ENCODE measurements around the gene ZSCAN10.

Gene ZSCAN10

DNA sequence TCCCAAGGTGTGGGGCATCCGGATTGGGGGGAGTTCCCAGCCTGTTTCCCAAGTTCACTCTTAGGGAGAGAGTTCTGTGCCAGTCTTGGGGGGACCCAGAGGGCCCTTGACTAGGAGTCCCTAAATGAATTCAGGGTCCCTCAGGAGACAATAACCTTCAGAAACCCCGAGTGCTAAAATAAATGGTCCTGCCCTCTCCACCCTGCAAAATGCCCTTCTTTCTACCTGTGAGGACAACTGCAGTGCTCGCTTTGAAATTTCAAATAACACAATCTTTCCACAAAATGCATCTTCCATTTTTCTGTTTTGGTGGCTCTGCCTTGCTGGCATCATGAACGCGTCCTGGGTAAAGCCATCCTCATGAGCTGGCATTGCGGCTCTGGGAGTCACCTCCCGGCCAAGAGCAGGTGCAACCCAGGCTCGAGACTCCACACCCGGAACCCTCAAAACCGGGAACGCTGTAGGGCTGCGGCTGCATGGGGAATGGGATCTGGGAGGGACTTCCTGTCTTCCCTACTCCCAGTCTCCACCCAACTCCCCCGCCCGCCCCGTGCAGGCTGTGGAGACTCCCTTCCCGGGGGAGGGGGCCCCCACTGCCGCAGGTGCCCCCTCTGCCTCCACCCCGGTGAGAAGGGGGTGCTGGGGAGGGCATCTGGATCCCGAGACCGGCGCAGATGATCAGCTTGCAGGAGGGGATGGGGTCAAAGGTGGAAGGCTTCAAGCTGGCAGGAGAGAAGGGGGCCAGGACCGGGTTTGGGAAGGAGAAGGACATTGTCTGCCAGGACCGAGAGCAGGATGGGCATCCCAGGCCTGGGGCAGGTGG lies 13.2 kb upstream of the ZSCAN10 start, which contains the start of gene ZNF205:
TSS of gene ZNF205 (plus strand) at position 529 of the 823 bp plus-strand sequence. CDS start 845 bp downstream, outside the sequence.
- H3K4me1 ChIP-seq (ENCODE audit: control insufficient read depth, insufficient read depth, low read depth, low read length), result peaks cover 24% of the 10 kb centered on the region
- peak; percentile 74 for DNase-seq
- 12% methylated on average over 17 of the region's 23 CpGs for WGBS
- H2AK5ac ChIP-seq (ENCODE audit: low read length, severe bottlenecking), result peak within 1 kb of the TSS; percentile 23
- no peaks in the 10 kb centered on the region for H3K9me3 ChIP-seq (ENCODE audit: control insufficient read depth, low read length)
- H3K9ac ChIP-seq (ENCODE audit: low read length), result peak within 1 kb of the TSS; percentile 85
- peak within 1 kb of the TSS in 1 of 2 experiments; percentile 67 for H3K23ac ChIP-seq (ENCODE audit: low read length in 2 of 2)
- H3K36me3 ChIP-seq (ENCODE audit: control insufficient read depth in 1 of 2, insufficient read depth in 2 of 2, low read depth in 1 of 2, low read length in 2 of 2), result peaks cover 19 to 22% of the 10 kb centered on the region in 2 experiments
- peak within 1 kb of the TSS; percentile 78 for H2AFZ ChIP-seq (ENCODE audit: low read depth, low read length)
- peak within 1 kb of the TSS; percentile 89 for H3K4ac ChIP-seq (ENCODE audit: low read depth in 1 of 2, low read length in 2 of 2)
- H4K91ac ChIP-seq (ENCODE audit: low read length), result peak within 1 kb of the TSS; percentile 87
- H3K4me3 ChIP-seq (ENCODE audit: insufficient read depth in 1 of 2, low read depth in 1 of 2, low read length in 2 of 2), result peak within 1 kb of the TSS; percentile 73 to 94
- H2BK12ac ChIP-seq (ENCODE audit: low read length in 2 of 2), result no peak within 1 kb of the TSS
- no peaks in the 10 kb centered on the region for H3K27me3 ChIP-seq (ENCODE audit: control insufficient read depth in 1 of 2, insufficient read depth in 1 of 2, low read length in 2 of 2)
- H2BK5ac ChIP-seq (ENCODE audit: low read depth, low read length, poor library complexity, severe bottlenecking), result no peak within 1 kb of the TSS
- H3K27ac ChIP-seq (ENCODE audit: low read length, poor library complexity, severe bottlenecking), result no peak within 1 kb of the TSS
- H3K79me1 ChIP-seq (replicated peaks; ENCODE audit: low read length, poor library complexity, severe bottlenecking), result peaks cover 39% of the 10 kb centered on the region
- peak within 1 kb of the TSS; percentile 62 to 72 for H3K18ac ChIP-seq (ENCODE audit: low read depth in 1 of 2, low read length in 2 of 2)
- peak within 1 kb of the TSS; percentile 93 for H4K8ac ChIP-seq (ENCODE audit: low read length)
- H3K14ac ChIP-seq (ENCODE audit: low read length in 2 of 2), result peak within 1 kb of the TSS in 1 of 2 experiments; percentile 84
- H2BK120ac ChIP-seq (ENCODE audit: low read depth, low read length), result no peak within 1 kb of the TSS
- H2BK15ac ChIP-seq (ENCODE audit: low read depth, poor library complexity, severe bottlenecking), result no peak within 1 kb of the TSS
- peak within 1 kb of the TSS; percentile 79 for H3K4me2 ChIP-seq (ENCODE audit: low read length, poor library complexity, severe bottlenecking)

DNA sequence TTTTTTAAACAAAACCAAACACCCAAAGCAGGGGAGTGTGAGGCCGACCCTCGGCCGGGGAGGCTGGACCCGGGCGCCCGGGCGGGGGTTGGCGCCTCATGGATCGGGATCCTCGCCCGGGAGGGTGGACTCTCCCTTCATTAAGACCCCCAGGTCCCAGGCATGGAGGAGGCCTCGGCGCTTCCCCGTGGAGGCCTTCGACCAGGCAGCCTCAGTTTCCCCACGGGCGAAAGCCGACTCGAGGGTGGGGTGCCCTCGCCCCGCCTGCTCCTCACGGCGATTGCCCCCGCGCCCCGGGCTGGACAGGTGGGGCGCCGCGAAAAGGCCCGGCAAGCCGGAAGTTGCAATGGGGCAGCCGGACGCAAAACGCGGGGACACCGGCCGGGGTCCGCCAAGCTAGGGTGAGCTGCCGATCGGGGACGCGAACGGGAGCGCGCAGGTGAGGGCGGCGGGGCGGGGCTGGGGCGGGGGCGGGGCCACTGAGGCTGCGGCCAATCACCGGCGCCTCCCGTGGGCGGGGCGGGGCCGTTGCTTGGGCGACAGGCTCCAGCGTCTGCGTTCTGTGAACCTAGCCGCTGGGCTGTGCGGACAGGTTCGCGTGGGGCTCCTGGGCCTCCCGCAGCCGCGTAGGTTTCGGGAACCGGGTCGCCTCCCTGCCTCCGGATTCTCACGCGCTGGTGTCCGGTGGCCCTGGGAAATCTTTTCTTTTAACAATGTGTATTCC lies 7.3 kb upstream of the ZSCAN10 start:
- H3K23ac ChIP-seq (ENCODE audit: low read length in 2 of 2), result no peak overlapping the region
- H2AK5ac ChIP-seq (ENCODE audit: low read length, severe bottlenecking), result no peak overlapping the region
- H2BK15ac ChIP-seq (ENCODE audit: low read depth, poor library complexity, severe bottlenecking), result no peak overlapping the region
- H2BK12ac ChIP-seq (ENCODE audit: low read length in 2 of 2), result no peak overlapping the region
- peak overlapping the region; percentile 57 for H3K9ac ChIP-seq (ENCODE audit: low read length)
- H3K4me3 ChIP-seq (ENCODE audit: insufficient read depth in 1 of 2, low read depth in 1 of 2, low read length in 2 of 2), result peak overlapping the region; percentile 81 to 84
- peak overlapping the region; percentile 100 for H2AFZ ChIP-seq (ENCODE audit: low read depth, low read length)
- peak overlapping the region; percentile 86 to 91 for H3K4ac ChIP-seq (ENCODE audit: low read depth in 1 of 2, low read length in 2 of 2)
- under 1% methylated on average over 64 of the region's 74 CpGs for WGBS
- H3K27me3 ChIP-seq (ENCODE audit: control insufficient read depth in 1 of 2, insufficient read depth in 1 of 2, low read length in 2 of 2), result no peaks in the 10 kb centered on the region
- H3K14ac ChIP-seq (ENCODE audit: low read length in 2 of 2), result peak overlapping the region in 1 of 2 experiments; percentile 98
- no peak overlapping the region for H3K27ac ChIP-seq (ENCODE audit: low read length, poor library complexity, severe bottlenecking)
- H3K9me3 ChIP-seq (ENCODE audit: control insufficient read depth, low read length), result no peaks in the 10 kb centered on the region
- peak; percentile 85 for DNase-seq
- H4K91ac ChIP-seq (ENCODE audit: low read length), result peak overlapping the region; percentile 85
- H3K4me2 ChIP-seq (ENCODE audit: low read length, poor library complexity, severe bottlenecking), result peak overlapping the region; percentile 98
- H3K36me3 ChIP-seq (ENCODE audit: control insufficient read depth in 1 of 2, insufficient read depth in 2 of 2, low read depth in 1 of 2, low read length in 2 of 2), result no peaks in the 10 kb centered on the region
- peak overlapping the region; percentile 23 to 97 for H3K18ac ChIP-seq (ENCODE audit: low read depth in 1 of 2, low read length in 2 of 2)
- no peak overlapping the region for H2BK5ac ChIP-seq (ENCODE audit: low read depth, low read length, poor library complexity, severe bottlenecking)
- peaks cover 4% of the 10 kb centered on the region for H3K4me1 ChIP-seq (ENCODE audit: control insufficient read depth, insufficient read depth, low read depth, low read length)
- H2BK120ac ChIP-seq (ENCODE audit: low read depth, low read length), result peak overlapping the region; percentile 84
- no peaks in the 10 kb centered on the region for H3K79me1 ChIP-seq (replicated peaks; ENCODE audit: low read length, poor library complexity, severe bottlenecking)
- H4K8ac ChIP-seq (ENCODE audit: low read length), result peak overlapping the region; percentile 97

GRCh38 chr16:3101841-3102470 lies 2.9 kb upstream of the ZSCAN10 start:
- Histone ChIP-seq H3K36me3 (ENCODE audit: control insufficient read depth in 1 of 2, insufficient read depth in 2 of 2, low read depth in 1 of 2, low read length in 2 of 2) (no peaks in the 10 kb centered on the region), H3K4me3 (ENCODE audit: insufficient read depth in 1 of 2, low read depth in 1 of 2, low read length in 2 of 2) (no peak overlapping the region), H2BK15ac (ENCODE audit: low read depth, poor library complexity, severe bottlenecking) (no peak overlapping the region), H4K91ac (ENCODE audit: low read length) (no peak overlapping the region), H3K9me3 (ENCODE audit: control insufficient read depth, low read length) (no peaks in the 10 kb centered on the region), H2BK120ac (ENCODE audit: low read depth, low read length) (no peak overlapping the region), H2AK5ac (ENCODE audit: low read length, severe bottlenecking) (no peak overlapping the region), H2BK5ac (ENCODE audit: low read depth, low read length, poor library complexity, severe bottlenecking) (no peak overlapping the region), H3K14ac (ENCODE audit: low read length in 2 of 2) (no peak overlapping the region), H2AFZ (ENCODE audit: low read depth, low read length) (no peak overlapping the region), H3K27ac (ENCODE audit: low read length, poor library complexity, severe bottlenecking) (no peak overlapping the region), H2BK12ac (ENCODE audit: low read length in 2 of 2) (no peak overlapping the region), H4K8ac (ENCODE audit: low read length) (no peak overlapping the region), H3K18ac (ENCODE audit: low read depth in 1 of 2, low read length in 2 of 2) (no peak overlapping the region), H3K27me3 (ENCODE audit: control insufficient read depth in 1 of 2, insufficient read depth in 1 of 2, low read length in 2 of 2) (peaks cover 19 to 29% of the 10 kb centered on the region in 2 experiments), H3K4ac (ENCODE audit: low read depth in 1 of 2, low read length in 2 of 2) (no peak overlapping the region), H3K9ac (ENCODE audit: low read length) (no peak overlapping the region), H3K4me2 (ENCODE audit: low read length, poor library complexity, severe bottlenecking) (no peak overlapping the region), H3K23ac (ENCODE audit: low read length in 2 of 2) (no peak overlapping the region), H3K4me1 (ENCODE audit: control insufficient read depth, insufficient read depth, low read depth, low read length) (peaks cover 15% of the 10 kb centered on the region), H3K79me1 (replicated peaks; ENCODE audit: low read length, poor library complexity, severe bottlenecking) (no peaks in the 10 kb centered on the region)
- no peak for DNase-seq
- WGBS, result 67% methylated on average over 27 of the region's 27 CpGs

Measured in mesenchymal stem cell (in vitro differentiated cells and primary cell).